GM21619 (cell line): ENCODE measurements around the gene BCL2.
A peak's percentile ranks its signal among the peaks of the same experiment; 100 is the strongest.

Experiments
- ATAC-seq: cut with Tn5 transposase; IDR thresholded peaks from one replicate; pipeline ENCODE4 v1.9.1; 2021; ENCODE audit not compliant: unreplicated experiment

The BCL2 gene

DNA sequence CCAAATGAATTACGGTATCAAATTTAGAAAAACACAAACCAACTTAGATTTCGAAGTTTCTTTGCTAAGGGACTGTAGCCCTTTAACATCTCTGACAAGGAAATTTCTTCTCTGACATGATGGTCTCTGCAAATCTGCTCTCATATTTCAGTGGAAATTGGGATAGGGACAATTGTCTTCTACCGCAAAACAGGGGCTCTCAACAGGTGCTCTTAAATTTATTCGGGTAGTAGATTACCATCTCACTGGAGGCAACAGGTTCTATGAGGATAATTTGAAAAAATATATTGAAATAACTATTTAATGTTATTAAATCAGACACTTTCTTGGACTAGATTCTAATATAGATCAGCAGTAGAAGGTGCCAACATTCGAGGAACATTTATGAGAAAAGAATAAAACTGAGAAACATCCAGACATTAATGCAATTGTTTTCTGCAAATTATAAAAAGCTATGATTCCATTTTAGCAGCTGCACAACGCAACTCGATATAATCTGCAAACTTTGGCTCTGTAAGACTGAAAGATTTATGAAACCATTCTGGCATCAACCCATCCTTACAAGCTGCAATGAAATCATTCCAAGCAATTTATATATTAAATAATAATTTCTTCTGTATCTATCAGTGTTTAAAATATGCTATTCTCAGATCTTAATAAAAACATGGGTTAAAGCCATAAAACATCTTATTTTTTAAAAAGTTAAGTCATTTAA, 10.0 kb upstream of the BCL2 start:
- ATAC-seq = no peak

DNA sequence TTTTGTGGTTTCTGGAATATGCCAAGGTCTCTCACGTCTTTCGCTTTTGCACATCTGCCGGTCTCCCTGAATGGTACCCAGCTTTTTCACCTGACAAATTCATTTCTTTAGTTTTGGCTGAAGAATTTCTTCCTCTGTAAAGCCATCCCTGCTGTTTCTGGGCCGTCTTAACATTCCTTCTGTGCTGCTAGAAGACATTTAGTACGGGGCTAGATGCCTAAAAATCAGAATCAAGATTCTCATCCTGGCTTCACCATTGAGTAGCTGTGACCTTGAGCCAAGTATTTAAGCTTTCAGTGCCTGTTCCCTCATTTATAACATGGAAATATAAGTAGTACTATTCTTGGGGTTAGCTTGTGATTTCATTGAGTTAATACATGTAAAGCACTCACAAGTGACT, 6.4 kb upstream of the BCL2 start:
- ATAC-seq = no peak

DNA sequence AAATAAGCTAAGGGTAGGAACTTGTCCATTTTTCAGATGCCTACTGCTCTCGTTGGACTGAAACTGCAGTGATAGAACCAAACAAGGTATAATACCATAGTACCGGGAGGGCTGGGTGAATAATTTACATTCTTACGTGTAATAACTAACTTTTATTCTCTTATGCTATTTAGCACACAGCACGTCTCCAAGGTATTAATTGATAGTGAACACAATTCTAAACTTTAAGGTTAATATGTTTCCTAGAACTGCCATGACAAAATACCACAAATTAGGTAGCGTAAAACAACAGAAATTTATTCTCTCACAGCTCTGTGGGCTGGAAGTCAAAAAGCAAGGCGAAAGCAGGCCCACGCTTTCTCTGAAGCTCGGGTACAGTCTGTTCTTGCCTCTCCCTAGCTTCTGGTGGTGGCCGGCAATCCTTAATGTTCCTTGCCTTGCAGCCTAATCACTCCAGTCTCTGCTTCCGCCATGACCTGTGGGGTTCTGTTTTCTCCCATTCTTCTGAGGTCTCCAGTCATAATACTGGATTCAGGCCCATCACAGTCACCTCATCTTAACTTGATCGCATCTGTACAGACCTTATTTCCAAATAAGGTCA, 5.6 kb upstream of the BCL2 start:
- no peak for ATAC-seq

DNA sequence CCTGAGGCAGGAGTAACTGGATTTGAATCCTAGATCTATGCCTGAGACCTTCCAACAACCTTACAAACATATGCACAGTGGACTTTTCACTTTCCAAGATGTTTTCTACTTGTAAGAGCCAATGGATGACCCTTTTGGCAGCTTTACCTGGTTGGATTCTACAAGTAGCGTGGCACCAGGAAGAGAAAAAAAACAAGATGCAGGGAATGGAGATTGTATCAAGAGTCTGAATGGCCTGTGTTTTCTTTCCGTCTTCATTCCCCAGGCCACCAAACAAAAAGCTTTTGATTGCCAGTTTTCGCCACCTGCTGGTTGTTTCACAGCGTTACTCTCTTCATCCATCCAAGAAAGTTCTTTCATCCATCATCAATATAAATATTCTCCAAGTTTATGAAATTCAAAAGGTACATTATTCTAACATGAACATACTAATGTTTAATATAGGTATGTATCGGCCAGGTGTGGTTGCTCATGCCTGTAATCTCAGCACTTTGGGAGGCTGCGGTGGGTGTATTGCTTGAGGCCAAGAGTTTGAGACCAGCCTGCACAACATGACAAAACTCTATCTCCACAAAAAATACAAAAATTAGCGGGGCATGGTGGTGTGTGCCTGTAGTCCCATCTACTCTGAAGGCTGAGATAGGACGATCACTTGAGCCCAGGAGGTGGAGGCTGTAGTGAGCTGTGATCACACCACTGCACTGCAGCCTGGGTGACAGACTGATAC, 3.5 kb upstream of the BCL2 start:
- ATAC-seq = no peak

DNA sequence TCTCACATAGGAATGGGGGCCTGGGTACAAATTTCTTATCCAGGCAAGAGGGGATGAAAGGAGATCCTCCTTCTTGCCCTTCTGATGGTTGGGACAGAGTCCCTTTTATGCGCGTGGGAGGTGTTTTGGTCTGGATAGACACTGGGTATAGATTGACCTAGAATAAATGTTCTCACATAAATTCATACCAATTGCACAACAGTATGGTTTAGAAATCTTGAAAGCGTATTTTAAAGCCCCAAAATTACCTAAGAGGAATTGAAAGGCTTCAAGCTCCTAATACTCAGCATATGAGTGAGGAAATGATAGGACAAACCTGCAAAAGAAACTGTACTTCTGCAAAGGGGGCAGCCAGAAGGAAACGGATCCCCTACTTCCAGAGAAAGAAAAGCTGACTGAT, 2.6 kb upstream of the BCL2 start:
- ATAC-seq = no peak

DNA sequence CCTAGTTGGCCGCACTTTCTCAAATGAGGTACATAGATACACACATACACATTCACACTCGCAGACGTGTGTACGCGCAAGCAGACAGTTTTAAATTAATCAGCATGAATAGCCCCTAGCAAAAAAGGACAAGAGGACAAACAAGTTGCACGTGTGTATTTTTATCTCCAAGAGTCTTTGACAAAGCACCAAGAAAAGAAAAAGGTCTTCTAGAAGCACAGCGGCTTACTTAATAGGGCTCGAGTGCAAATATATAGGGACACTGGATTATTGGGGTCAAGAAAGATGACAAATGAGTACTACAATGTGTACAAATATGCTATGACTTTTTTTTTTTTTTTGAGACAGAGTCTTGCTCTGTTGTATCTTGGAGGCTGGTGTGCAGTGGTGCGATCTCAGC, 1.7 kb upstream of the BCL2 start:
- no peak for ATAC-seq

DNA sequence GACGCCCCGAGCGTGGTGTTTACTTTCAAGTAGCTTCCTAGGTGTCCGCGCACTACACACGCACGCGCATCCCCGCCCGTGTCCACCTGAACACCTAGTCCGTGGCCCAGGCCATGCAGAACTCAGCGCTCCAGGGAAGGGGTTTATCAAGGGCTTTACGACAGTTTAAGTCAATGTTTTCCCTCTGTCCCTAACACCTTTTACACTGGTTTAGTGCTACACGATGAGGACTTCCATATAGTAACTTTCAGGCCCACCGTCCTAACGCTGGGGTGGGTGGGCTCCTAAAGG, 1.4 kb upstream of the BCL2 start:
- no peak for ATAC-seq

DNA sequence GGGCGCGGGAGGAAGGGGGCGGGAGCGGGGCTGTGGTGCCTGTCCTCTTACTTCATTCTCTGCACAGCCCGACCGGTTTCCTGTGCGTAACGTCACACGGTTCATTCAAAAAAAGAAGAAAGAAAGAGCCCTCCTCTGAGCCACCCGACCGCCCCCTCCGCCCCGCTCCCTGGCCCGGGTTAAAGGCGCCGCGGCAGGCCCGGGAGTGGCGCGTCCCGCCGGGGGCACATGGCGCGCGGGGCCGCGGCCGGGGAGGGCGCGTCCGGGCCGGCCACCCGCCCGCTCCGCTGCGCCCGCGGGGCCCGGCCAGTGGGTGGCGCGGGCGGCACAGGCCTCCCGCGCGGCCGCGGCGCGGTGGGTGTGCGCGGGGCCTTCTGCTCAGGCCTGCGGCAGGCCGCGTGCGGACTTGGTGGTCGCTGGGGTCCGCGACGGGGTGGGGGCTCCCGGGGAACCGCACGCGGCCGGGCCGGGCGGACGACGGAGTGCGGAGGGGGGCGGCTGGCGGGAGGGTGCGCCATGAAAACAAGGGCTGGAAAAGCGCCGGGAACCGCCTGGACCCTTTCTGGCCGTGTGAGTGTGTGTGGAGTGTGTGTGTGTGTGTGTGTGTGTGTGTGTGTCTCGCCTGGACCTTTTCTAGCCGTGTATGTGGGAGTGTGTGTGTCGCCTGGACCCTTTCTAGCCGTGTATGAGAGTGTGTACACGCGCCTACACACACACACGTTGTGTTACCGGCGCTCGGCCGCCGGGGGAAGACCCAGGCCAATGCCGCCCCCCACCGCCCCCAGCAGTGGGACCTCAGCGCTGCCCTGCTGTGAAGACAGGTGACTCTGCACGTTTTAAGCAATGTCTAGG, 780 bp upstream of the BCL2 start:
- ATAC-seq = peak; percentile 51

DNA sequence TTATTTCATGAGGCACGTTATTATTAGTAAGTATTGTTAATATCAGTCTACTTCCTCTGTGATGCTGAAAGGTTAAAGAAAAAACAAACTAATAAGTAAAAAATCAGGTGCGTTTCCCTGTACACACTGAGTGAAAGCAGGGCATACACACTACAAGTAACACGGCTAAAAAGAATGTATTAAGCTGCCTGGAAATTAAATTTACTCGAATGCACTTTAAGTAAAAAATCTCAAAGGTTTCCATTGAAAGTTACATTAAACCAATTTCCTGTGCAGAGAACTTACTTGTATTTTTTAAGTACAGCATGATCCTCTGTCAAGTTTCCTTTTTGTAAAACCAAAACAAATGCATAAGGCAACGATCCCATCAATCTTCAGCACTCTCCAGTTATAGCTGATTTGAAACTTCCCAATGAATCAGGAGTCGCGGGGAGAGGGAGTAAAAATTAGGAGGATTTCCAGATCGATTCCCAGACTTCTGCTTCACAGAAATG, 633 bp downstream of the BCL2 start:
- ATAC-seq = no peak

DNA sequence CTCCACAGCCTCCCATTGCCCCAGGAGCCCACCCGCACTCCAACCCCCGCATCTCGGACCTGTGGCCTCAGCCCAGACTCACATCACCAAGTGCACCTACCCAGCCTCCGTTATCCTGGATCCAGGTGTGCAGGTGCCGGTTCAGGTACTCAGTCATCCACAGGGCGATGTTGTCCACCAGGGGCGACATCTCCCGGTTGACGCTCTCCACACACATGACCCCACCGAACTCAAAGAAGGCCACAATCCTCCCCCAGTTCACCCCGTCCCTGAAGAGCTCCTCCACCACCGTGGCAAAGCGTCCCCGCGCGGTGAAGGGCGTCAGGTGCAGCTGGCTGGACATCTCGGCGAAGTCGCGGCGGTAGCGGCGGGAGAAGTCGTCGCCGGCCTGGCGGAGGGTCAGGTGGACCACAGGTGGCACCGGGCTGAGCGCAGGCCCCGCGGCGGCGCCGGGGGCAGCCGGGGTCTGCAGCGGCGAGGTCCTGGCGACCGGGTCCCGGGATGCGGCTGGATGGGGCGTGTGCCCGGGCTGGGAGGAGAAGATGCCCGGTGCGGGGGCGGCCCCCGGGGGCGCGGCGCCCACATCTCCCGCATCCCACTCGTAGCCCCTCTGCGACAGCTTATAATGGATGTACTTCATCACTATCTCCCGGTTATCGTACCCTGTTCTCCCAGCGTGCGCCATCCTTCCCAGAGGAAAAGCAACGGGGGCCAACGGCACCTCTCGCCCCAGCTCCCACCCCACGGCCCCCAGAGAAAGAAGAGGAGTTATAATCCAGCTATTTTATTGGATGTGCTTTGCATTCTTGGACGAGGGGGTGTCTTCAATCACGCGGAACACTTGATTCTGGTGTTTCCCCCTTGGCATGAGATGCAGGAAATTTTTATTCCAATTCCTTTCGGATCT, 1.3 kb downstream of the BCL2 start:
- peak; percentile 35 for ATAC-seq

DNA sequence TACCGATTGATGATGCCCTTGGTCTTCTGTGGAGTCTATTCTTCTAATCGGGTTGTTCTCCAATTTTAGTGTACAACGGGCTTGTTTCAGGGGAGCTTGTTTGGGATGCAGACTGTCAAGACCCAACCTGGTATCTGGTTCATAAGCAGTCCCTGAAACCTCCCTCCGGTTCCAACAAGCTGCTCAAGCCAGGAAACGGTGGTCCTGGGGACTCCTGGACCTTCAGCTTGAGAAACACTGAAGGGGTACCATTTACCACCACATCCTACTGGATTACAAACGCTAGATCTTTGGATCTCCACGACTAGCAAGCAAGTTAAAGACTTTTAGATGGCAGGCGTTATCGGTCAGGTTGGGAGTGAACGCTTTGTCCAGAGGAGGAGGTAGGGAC, 2.0 kb downstream of the BCL2 start:
- no peak for ATAC-seq

DNA sequence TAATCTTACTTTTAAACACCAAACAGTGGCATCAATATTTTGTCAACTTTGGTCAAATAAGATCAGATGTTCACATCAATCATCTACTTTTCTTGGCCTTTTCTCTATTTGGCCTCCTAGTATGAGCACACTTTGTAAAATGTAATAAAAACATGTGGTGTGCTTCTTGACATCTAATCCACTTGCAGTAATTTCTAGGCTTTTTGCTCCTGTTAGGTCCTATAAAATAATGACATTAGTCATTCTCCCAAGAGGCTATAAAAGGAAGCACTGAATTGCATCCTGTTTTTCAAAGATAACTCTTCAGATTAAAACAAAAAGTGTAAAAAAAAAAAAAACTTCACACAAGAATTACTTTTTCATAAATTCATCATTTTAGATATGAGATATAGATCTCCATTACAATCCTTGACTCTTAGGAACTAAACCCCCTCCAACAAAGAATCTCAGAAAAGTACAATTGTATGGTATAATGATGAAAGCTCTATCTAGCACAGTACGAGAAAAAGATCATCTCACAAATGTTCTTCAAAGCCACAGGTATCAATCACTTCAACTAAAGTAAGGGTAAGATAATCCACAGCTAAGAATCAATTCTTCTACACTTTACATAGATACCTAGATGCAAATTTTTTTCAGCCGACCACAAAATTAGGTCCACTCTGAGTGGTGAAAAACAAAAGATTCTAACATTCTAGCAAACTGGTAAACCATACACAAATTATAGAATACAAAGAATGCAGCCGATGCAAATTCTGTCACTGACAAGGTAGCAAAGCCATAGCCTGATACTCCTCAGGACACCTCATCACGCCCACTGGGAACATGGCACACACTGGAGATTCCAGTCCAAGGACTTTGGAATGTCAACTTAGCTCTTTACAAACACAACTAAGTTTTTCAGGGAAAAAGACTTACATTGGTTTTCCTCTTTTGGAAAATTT, 2.7 kb downstream of the BCL2 start:
- ATAC-seq = no peak

DNA sequence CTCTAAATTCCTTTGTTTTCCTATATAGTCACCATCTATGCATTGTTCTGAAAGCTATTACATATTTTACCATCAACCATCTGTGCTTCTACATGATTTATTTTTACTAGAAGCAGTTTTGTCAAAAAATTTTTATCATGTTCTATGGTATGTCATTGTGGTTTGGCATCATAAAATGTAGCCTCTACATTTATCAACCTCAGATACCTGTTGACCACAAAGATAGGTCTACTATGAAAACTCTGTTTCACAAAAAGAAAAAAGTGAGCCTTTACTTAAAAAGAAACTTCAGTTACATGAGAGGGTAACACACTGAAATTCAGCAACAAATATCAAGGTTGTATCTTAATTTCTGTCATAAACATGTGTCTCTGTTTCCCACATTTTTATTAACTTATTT, 3.7 kb downstream of the BCL2 start:
- no peak for ATAC-seq

DNA sequence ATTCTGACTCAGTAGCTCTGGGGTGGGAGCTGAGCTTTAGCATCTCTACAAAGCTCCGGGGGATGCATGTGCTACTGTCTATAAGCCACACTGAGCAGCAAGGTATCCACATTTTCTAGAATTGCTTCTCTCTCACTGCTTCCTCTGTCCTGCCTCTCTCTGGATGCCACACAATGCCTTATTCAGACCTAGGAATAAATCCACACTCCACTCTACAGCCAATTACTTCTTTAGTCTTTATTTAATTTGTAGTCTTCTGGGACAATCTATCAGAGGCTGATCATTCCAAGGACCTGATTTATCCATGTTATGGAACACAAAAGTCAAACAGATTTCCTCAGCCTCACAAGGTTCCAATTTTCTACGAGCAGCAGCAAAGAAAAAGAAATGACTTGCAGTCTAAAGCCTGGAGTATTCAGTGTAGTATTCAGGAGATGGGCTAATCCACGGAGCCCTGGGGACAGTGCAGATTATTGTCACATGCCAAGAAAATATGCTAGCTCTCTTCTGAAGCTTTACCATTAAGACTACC, 4.4 kb downstream of the BCL2 start:
- ATAC-seq = no peak

DNA sequence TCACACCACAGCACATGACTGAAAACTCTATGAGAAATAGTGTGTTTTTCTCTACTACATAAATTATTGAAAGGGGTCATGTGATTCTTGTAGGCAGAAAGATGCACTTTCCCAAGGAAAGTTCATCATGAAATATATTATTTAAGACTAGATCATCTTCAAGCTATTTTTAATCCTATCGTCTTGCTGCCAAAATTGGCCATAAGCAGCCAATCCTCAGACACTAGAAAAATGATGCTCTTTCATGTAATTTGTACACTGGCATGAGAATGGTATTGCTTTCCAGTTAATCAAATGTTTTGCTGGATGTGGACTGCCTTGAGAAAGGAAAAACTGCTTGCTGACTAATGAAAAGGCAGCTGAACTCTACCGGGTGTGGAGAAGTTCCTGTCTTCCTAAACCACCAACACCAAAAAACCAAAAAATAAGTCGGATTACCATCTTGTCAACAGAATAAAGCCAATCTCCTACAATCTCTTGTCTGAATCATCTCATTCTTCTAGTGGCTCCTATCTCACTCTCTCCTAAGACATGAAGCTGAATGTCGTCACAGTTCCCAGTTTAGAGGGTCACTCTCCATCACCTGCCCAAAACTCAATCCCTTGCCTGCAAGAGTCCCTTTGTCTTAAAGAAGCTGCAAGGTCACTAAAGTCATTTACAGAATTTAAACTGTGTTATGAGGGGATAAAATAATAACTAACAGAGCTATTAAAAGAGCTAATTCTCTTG, 5.3 kb downstream of the BCL2 start:
- ATAC-seq = no peak

DNA sequence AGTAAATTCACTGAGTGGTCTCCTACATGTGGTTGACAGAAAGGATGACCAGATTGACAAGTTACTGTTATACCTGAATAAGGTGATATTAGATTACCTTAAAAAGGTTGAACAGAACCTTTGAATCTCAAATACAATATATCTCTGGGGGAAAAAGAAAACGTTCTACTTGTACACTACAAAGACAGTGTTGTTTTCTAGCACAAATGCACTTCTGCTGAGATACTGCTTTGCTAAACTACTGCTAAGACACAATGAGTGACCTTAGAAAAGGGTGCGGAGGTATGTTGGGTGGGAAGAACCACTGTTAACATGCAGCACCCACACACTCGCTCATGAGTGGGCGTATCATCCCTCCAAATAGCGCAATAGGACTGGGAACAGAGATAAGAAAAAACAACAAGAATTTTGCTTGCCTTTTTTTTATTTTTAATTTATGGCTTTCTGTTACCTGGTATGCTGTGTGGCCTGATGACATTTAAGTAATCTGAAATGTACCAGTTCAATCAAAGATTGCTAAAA, 6.1 kb downstream of the BCL2 start:
- ATAC-seq = no peak

DNA sequence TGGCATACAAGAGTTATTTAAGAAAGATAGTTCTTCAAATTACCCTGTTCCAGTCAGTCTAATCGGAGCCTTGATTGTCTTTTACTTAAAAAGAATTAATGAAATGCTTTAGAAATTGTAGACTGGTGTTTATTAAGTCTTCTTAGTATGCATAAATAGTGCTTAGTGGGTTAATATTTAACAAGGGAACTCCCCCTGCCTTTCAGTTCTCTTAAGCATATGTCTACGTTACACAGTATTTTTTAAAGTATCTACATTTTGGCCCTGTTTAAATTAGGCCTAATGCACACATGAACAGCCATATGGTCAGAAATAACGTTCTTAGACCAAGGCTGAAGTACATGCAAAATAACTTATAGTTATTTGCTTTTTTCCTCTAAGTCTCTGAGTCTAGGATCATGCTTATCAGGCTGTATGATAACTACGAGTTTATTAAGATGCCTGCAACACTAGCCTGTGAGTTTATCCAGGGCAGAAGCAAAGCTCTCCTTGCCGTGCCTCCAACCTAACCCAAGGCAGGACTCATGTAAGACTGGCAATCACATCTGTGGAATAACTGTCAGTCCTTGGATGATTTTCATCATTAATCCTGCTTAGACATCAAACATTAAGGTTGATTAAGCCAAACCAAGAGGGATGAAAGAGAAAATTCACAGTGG, 6.7 kb downstream of the BCL2 start:
- ATAC-seq = peak; percentile 29

DNA sequence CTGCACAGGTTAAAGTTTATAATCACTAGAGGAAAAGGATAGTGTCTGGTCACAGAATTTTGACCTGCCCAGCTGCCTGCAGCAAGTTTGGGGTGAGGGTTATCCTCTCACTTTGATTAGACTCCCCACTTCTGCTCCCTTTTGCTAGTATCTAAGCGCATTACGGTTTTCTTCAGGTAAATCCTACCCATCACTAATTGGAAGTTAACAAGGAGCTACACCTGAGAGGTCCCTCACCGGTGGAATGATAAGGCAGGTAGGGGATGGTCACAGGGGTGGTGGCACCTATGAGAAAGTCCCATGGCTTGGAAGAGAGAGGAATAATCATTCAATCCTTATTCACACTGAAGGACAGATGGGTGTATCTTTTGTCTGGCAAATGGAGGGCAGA, 7.6 kb downstream of the BCL2 start:
- ATAC-seq = peak; percentile 1
